Muscle of arm (tissue), 12 donors: ENCODE measurements around the gene EPN3. TPM values are rescaled to one million over a fixed set of nuclear protein-coding genes. Genes with fewer than 3 reads are reported as not detected.

Source experiments
- DNase-seq: peaks from one replicate; pipeline ENCODE4 v3.0.0-alpha.2; 2013
- polyA plus RNA-seq, 12 donors: library from polyadenylated mRNA; unstranded; fragments of 120-200 nt; gene quantifications; one replicate each; pipeline ENCODE4 v1.2.1, GENCODE V29; 2013; ENCODE audit not compliant: insufficient read length in 12 of 12

Gene EPN3
- polyA plus RNA-seq, 12 donors = 0.77 to 12.8 (median 1.9) TPM; not detected in 1

DNA sequence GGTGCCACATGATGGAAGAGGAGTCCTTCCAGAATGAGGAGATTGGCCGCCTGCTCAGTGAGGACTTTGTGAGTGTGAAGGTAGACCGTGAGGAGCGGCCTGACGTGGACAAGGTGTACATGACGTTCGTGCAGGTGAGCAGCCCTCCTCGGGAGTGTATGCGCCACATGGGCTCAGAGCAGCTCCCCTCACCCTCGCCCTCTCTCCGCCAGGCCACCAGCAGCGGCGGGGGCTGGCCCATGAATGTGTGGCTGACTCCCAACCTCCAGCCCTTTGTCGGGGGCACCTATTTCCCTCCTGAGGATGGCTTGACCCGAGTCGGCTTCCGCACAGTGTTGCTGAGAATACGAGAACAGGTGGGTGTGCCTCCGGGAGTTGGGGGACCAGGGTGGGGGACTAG lies 16.3 kb downstream of the EPN3 start:
- no peak for DNase-seq

DNA sequence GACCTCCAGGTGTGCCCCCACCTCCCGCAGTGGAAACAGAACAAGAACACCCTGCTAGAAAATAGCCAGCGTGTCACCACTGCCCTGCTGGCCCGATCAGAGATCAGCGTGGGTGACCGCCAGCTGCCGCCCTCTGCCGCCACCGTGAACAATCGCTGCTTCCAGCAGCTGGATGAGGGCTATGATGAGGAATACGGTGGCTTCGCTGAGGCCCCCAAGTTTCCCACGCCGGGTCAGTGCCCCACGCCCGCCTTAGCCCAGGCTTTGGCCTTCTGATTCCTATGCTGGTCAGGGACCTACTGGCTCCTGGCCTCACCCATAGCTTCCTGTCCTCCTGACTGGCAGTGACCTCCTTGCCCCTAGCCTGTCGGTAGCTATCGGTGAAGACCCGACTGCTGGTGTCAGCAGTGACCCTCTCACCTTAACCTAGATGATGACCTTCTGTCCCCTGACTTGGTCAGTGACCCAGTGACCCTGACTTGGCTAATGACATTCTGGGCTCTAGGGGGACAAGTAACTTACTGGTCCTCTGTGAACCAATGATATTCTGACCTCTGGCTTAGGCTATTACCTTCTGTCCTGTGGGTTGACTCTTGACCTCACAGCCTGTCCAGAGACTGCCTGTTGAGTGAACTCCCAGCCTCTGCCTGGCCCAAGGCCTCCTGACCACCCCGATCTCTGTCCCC lies 16.9 kb downstream of the EPN3 start:
- DNase-seq = no peak

DNA sequence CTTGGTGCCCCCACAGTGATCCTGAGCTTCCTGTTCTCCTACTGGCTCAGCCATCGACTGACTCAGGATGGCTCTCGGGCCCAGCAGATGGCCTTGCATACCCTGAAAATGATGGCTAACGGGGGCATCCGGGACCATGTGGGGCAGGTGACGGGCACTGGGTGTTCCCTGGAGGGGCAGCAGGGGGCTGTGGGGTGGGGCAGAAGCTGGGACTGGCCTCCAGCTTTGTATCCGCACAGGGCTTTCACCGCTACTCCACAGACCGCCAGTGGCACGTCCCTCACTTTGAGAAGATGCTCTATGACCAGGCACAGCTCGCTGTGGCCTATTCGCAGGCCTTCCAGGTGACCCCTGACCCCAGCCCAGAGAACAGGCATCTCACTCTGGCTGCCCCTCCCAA lies 17.4 kb downstream of the EPN3 start:
- no peak for DNase-seq

DNA sequence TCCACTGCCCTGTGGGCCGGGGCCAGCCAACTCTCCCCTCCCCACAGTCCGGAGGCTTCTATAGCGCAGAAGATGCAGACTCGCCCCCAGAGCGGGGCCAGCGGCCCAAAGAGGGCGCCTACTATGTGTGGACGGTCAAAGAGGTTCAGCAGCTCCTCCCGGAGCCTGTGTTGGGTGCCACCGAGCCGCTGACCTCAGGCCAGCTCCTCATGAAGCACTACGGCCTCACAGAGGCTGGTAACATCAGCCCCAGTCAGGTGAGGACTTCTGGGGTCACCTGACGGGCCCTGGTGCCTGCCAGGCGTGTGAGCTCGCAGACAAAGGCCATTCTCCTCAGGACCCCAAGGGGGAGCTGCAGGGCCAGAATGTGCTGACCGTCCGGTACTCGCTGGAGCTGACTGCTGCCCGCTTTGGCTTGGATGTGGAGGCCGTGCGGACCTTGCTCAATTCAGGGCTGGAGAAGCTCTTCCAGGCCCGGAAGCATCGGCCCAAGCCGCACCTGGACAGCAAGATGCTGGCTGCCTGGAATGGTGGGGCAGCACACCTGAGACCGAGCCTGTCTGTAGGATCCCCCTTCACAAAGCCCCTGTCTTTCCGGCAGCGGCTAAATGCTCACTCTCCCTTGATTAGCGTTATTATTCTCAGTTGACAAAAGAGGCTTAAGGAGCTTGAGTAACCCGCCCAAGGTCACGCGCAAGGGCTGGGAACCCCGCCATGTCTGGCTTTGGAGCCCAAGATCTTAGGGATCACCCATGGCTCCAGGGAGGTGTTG lies 18.3 kb downstream of the EPN3 start:
- DNase-seq = peak; percentile 88

DNA sequence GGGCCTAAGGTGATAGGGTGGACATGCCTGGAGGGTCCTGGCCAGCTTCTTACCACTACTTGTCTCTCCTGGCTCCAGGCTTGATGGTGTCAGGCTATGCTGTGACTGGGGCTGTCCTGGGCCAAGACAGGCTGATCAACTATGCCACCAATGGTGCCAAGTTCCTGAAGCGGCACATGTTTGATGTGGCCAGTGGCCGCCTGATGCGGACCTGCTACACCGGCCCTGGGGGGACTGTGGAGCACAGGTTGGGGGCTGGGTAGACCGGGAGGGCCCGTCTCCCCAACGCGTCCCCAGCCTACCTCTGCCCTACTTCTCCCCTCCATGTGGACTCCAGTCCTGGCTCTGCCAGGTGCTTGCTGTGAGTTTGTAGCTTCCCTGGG lies 18.9 kb downstream of the EPN3 start:
- DNase-seq = no peak

DNA sequence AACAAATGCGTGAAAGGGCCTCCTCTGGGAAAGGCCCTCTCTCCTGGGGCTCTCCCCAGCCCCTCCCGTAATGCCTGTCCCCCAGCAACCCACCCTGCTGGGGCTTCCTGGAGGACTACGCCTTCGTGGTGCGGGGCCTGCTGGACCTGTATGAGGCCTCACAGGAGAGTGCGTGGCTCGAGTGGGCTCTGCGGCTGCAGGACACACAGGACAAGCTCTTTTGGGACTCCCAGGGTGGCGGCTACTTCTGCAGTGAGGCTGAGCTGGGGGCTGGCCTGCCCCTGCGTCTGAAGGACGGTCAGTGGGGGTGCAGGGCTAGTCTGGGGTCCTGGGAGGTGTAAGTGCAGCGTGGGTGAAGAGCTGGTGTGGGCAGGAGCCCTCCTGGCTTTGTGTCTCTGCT lies 19.3 kb downstream of the EPN3 start:
- DNase-seq = no peak

DNA sequence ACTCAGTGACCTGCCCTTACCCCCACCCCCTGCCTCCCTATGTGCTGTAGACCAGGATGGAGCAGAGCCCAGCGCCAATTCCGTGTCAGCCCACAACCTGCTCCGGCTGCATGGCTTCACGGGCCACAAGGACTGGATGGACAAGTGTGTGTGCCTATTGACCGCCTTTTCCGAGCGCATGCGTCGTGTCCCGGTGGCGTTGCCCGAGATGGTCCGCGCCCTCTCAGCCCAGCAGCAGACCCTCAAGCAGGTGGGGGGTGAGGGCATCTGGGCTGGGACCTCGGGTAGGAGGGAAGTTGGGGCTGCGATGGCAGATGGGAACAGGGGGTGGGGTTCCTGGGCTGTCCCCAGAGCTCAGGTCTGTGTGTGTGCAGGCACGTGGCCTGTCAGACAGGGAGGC lies 21.7 kb downstream of the EPN3 start:
- DNase-seq = no peak

DNA sequence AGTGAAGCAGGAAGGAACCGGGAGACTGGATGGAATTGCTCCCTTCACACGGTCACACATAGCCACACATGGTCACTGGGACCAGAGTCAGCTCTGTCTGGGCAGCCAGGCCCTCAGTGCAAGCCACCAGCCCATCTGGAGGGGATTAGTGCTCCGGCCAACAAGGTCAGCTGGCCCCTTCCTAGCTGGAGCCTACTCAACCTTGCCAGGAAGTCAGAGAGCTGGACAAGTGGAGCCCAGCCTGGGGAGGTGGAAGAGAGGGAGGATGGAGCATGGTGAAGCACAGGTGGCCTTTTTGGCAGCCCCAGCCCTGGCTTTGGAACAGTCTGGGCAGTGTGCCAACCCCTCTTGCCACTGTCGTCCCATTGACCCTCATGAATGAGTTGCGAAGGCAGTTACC lies 24.3 kb downstream of the EPN3 start:
- no peak for DNase-seq

DNA sequence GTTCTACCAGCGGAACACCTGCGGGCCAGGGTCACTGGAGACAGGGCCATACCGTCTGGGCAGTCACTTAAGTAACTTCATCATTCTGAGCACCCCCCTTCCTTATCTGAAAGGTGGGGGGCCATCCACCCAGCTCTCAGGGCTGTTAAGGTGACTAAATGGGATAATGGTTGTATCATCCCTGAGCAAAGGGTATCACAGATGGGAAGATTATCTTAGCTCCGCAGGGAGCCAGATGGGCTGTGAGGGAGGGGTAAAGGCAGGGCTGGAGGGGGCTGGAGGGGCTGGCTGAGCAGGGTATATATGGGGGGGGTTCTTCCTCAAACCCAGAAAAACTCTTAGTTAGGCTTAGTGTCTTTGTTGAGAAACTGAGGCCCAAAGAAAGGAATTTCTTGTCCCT lies 25.1 kb downstream of the EPN3 start:
- no peak for DNase-seq

DNA sequence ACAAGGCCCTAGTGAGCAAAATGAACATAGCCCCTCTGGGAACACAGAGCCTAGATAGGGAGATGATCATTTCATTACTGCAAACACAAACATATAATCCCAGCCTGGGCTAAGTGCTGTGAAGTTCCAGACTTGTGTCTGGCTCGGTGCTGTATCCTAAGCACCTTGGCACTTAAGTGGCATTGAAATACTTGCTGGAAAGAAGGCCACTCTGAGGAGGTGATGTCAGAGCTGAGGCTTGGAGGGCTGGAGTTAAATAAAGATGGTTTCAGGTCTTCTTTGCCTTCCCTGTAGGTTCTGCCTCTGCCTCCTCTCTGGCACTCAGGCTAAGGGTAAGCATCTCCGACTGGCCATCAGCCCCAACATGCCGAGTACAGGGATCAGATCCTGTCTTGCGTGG lies 25.6 kb downstream of the EPN3 start:
- no peak for DNase-seq

DNA sequence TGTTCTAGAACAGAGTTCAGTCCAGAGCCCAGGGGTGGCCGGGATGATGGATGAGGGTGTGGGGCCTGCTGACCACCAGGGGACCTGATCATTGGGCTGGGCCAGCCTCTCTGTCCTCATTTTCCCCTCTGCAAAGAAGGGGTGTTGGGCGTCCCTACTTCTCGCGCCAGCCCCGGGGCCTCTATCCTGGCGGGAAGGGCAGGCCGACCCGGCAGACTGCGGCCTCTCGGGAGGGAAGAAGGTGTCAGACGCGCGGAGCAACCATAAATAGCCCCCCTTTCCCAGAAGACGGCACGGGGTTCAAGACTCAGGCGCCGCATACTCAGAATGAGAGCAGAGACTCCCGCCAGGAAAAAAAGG lies 26.0 kb downstream of the EPN3 start:
- no peak for DNase-seq

DNA sequence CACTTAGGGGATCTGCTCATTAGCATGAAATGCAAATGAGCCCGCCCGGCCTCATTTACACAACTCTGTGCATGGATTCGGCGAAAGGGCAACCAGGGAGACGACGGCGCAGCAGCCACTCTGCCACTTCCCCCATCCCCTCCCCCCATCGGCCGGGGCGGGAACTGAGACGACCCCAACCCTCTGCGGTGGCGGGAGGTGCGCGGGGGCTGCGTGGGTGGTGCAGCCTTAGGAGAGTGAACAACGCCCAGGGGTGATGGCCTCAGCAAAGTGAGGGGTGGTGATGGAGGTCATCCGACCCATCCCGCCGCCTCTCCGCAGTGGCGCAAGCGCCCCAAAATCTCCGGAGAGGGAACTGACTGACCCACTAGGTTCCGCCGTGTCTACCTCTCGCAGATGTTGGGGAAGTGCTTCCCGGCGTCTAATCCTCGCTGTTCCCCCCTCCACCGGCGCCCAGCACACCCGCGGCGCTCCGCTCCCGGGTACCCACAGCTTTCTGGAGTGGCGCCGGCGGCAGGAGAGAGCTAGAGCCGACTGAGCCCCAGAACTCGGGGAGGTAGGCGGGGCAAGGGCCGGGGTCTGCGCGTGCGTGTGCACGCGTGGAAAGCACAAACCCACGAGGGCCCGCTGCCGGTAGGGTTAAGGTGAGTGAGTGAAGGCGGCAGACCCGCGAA lies 26.5 kb downstream of the EPN3 start:
- DNase-seq = no peak

DNA sequence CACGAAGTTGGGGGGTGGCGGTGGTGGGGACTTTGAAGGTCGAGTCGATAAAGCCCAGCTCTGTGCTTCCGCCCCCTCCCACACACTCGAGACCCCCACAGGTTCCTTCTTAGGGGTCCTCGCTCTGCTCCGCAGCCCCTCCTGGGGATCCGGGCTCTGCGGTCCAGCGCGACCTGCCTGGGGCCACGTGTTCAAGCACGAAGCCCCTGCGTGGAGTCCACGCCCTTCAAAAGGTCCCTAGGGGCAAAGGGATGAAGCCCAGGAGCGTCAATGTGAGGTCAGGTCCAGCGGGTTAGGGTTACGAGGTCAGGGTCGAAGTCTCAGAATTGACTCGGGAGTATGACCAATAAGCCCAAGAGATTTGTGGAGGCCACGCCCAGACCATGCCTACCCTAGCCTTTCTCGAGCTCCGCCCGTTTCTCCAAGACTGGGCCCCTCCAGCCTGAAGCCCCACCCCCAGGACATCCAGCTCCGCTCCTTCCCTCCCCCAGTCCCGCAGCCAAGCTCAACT lies 27.2 kb downstream of the EPN3 start:
- no peak for DNase-seq

DNA sequence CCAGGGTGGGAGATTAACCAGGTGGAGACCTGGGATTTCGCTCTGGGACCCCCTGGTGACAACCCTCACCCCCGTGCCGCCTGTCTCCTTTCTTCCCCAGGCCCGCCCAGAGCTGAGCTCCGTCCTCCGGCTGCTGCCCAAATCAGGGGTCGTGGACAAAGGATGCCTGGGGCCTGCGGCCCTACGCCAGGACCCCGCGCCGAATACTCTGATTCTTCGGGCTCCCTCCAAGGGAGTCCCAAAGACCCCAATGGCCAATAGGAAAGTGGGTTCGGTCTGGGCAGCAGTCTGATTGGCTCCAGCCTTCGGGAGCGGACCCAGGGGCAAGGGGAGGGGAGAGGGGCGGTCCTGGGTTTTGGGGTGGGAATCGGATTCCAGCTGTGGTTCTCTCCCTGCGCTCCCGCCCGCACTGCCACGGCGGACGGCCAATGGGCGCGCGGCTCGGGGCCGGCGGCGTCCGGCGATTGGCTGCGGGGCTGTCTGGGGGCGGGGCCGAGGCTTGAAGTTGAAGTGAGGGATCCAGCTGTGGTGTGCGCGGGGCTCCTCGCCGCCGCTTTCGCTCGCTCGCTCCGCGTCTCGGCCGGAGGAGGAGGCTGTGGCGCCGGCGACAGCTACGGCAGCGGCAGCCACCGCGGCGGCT lies 27.8 kb downstream of the EPN3 start, which contains the start of gene CACNA1G:
Gene CACNA1G (plus strand): TSS at position 531 of the 640 bp plus-strand sequence. CDS start 745 bp downstream, outside the sequence.
- peak; percentile 93 for DNase-seq

DNA sequence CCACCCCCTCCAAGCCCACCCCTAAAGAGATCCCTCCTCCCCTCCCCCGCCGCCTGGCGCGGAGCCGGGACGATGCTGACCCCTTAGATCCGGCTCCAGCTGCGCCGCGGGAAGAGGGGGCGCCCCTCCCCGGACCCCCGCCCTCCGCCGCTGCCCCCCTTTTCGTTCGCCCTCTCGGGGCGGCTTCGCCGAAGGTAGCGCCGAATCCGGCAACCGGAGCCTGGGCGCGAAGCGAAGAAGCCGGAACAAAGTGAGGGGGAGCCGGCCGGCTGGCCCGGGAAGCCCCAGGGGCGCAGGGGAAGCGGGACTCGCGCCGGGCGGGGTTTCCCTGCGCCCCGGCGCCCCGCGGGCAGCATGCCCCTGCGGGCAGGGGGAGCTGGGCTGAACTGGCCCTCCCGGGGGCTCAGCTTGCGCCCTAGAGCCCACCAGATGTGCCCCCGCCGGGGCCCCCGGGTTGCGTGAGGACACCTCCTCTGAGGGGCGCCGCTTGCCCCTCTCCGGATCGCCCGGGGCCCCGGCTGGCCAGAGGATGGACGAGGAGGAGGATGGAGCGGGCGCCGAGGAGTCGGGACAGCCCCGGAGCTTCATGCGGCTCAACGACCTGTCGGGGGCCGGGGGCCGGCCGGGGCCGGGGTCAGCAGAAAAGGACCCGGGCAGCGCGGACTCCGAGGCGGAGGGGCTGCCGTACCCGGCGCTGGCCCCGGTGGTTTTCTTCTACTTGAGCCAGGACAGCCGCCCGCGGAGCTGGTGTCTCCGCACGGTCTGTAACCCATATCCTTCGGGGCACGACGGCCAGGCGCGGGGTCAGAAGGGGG lies 28.6 kb downstream of the EPN3 start:
- DNase-seq = no peak

DNA sequence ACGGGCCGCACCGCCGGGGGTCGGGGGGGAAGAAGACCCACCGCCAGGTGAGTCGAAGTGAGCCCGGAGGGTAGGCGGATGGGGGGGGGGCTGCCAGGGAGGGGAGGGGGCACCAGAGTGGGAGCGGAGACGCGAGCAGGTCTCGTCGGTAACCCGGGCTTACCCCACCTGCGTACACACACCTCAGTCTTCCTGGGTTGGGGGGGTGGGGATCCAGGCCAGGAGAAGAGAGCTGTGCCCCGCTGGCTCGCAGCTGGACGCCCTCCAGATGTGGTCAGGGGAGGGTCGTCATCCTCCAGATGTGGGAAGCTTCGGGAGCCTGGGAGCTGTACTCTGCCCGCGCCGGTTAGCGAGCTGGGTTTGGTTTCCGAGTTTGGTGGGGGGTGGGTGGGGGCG lies 29.2 kb downstream of the EPN3 start:
- DNase-seq = no peak

DNA sequence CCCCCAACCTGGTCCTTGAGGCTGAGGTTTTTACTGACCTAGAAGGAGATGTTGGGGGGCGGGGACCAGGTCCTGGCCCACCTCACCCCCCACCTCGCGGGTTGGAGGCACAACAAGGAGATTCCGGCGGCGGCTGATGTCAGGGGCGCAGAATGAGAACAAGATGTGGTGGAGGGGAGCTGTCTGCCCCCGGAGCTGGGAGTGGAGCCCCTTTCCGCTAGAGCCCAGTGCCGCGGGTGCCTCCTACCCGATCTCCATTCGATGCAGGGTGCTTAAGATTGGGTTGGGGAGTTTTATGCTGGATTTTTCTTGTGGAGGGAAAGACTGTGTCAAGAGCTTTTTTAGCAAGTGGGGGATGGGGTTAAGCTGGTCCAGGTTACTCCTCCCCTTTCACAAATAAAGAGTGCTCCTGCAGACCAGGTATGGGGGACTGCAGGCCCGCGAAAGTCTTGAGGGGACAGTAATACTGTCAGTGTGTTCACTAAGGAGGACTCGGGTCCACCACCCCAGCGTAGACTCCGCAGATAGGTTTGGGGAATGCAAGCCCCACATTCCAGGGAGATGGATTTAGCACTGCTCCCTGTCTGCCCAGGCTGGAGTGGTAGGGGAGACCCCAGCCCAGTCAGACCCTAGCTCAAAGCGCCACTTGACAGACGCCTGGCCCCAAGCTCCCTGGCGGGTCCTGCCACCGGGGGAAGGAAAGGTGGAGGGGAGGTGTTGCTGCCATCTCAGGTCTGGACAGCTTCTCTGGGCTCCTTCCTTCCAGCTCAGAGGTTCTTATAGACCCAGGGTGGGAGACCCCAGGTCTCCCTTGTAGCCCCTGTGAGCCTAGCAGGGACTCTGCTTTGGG lies 29.9 kb downstream of the EPN3 start:
- DNase-seq = no peak

DNA sequence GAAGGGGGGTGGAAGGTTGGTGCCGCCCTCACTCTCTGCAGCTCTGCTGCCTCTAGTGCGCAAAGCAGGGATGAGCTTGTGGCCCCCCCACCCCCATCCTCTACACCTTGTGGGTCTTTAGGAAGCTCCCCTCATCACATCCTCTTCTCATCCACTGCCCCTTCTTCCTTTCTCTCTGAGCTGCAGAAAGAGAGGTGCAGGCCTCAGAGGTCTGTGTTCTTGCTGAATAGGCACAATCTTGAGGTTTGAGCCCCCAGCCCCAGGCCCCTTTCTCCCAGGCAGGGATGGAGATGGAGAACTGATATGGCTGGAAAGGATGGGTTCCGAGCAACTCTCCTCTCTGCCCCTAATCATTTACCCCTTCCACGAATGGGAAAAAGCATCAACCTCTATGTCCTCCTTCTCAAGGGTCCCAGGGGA lies 30.6 kb downstream of the EPN3 start:
- DNase-seq = no peak

DNA sequence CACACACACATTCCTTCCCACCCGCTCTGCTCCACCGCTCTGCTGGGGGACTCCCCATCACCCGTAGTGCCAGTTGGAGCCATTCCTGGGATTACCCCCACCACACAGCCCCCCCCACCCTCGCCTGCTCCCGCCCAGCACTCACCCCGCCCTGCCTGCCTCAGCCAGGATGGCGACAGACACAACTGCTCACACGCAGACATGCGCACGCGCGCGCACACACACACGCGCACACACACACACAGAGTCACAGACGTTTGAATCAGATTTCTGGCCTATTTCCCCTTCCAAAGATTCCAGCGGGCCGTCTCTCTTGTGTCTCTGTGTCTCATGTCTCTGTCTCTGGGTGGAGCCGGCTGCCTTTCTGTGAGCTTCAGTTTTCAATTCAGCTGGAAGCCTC lies 32.4 kb downstream of the EPN3 start:
- DNase-seq = peak; percentile 91
